ENCODE results near the gene CNN3.

The CNN3 gene

DNA sequence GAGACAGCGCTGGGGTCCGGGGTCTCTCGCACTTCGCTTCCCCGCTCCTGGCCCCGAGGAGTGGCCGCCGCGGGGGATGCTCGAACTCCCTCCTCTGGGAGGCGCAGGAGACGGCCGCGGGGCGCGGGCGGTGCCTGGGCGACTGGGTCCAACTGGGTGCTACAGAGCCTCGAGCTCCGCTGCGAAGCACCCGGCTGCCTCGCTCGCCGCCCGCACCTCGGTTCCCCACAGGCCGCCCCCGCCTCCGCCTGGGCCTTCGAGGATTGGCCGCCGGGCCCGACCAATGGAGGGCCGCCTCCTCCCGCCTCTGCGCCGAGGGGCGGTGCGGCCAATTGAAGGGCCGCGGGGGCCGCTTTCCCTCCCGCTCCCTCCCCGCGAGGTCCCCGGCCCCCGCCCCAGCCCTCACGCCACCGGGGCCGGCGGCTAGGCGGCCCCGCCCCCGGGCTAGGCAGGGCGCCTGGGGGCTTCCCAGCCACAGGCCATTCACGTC lies at the start of gene CNN3:
CNN3 (minus strand) TSS at position 196 of the 490 bp plus-strand sequence. CDS start 216 bp downstream, outside the sequence.
- peak; percentile 74 for DNase-seq

DNA sequence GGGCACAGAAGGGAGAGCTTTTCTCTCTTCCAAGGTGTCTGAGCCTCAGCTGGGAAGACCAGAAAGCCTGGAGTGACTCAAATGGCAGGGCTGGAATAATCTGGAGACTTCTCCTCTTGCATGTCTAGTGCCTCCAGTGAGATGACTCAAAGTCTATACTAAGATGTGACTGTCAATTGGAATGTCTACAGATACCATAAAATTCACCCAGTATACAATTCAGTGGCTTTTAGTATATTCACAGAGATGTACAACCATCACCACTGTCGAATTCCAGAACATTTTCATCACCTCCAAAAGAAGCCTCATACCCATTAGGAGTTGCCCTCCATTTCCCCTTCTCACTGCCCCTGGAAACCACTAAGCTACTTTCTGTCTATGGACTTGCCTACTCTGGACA lies 47.9 kb upstream of the CNN3 start:
- DNase-seq, result no peak

DNA sequence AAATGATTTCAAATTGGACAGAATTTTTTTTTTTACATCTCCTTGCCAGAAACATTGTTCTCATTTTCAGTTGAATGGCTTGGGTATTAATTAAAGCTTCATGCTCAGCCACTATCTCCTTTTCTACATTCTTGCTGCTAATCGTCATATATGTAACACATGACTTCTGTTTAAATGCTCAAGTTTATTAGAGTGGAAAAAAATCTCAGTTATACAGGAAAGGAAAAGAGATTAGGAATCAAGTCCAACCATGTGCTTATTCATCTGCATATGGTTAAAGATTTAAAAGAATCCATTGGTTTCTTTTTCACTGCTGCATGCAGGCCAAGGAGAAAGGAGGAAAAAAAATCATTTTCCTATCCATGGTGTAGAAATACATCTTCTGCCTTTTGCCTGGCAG lies 47.3 kb upstream of the CNN3 start:
- DNase-seq, result no peak

DNA sequence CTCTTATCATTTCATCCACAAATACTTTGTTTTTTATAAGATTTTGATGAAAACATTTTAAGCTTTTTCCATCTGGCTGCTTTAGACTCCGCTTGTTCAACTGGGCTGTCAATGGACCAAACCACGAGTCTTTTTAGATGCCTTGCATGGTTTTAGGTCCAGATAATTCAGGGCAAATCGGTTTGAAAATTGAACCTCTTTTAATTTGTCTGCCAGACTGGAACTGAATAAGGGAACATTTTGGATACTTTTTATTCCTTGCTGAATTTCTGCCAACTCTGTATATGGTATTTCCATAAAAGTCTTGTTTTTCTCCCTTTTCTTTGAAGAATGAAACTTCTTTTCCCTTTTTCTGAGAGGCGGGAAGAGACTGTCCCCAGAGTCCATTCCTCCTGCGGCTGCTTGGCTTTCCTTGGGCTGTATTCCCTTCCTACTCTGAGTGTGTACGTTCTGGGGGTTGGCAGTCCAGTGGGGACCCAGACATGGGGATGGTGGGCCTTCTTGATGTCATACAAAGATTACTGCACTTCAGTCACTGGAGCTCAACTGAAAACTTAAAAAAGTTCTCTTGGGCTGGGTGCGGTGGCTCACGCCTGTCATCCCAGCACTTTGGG lies 46.5 kb upstream of the CNN3 start:
- no peak for DNase-seq

DNA sequence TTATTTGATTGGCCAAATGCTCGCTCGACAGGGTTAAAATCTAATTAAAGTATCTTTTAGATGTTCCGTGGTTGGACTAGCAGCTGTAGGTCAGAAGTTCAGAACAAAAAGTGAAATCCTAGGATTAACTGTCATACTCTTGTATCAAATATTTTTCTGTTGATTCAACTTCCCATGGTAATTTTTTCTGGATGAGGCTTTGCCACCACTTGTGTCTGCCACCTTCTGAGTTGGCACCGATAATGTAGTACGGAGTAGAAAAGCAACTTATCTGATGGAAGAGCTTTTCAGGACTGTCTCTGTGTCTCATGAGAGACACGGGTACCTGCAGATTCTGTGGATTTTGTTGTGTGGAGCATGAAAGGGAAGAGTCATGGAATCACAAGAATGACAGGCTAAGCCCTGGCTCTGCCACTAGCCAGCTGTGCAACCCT lies 44.6 kb upstream of the CNN3 start:
- DNase-seq, result no peak

DNA sequence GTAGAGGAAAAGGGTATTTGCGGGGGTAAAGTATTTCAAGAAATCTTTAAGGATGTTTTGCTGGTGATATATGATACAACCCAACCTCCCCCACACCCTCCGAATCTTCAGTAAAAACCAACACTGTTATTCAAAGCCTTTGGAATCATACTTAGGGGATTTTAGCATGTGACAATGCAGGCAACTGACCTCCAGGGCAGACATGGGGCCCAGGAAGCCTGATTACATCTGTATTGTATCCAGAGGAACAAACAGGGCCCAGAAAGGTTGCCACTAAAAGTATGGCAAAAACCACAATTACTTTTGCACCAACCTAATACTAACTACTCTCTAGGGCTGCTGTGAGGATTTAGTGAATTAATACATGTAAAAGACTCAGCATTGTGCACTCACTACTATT lies 43.9 kb upstream of the CNN3 start:
- DNase-seq, result no peak

DNA sequence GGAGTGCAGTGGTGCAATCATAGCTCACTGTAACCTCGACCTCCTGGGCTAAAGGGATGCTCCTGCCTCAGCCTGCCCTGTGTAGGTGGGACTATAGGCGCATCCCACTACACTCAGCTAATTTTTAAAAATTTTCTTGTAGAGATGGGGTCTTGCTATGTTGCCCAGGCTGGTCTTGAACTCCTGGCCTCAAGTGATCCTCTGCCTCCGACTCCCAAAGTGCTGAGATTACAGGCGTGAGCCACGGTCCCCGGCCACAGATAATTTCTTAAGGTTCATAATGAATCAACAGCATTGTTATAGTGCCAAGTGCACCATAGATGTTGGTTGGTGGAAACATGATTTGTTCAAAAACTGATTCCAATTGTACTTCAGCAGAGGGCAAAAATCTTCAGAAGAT lies 42.2 kb upstream of the CNN3 start:
- DNase-seq, result no peak

DNA sequence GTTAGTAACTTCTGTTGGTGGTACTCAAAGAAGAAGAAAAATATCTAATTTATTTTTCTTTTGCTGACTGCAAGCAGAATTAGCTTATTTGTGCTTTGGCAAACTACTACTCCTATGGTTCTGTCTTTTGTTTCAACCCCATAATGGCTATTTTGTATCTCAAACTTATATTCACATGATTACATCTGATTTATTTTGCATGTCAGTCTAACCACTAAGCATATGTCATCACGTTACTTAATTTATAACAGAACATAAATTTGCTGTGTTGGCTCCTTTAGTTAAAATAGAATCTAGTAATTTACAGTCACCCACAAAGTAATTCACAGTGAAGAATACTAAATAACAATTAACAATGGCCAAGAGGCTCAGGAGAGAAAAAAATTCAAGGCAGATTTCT lies 39.1 kb upstream of the CNN3 start:
- DNase-seq, result no peak

DNA sequence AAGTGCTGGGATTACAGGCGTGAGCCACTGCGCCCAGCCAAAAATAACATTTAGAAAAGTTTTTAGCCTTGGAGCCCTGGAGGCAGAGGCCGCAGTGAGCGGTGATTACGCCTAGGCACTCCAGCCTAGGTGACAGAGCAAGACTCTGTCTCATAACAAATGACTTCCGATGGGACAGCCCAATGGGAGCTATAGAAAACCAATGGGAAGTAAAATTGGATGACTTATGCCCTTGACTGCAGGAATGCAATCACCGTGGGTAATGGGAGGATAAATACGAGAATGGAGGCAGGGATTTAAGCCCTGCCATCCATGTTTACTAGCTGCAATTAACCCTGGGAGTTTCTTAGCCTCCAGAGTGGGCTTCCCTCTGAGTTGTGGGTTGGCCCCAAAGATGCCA lies 37.0 kb upstream of the CNN3 start:
- DNase-seq, result no peak

DNA sequence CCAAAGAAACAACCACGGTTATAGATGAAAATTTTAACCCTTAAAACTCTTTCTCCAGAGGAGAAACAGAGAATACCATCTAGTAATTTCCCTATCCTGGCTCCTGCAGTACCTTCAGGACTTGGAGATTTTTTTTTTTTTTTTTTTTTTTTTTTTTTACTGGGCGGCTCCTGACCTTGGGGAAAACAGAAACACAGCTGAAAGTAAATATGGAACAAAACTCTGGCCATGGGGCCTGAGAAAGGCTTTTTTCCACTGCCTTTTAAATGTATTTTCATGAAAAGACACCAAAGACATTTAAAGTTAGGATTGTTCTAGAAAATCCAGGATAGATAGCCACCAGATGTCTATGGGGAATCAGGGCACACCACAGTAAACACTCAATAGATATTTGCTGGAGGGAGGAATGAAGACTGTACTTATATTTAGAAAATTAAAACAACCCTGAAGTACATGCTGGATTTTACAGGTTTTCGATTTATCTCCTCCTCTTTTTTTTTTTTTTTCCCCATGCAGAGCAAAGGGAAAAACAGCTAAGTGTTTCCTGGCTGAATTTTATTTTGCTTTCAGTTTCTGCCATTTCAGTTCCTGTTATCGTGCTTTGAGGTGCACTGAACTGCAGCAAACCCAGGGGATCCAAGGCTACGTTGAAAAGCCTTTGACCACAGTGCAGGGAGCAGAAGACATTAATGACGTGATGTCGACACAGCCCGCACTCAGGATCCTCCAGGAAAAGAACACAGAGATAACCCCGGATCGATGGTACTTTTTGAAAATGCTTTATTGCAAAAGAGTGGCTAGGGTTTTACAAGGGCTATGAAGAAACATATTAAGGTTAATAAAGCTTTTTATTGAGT lies 35.7 kb upstream of the CNN3 start:
- DNase-seq, result peak; percentile 18

DNA sequence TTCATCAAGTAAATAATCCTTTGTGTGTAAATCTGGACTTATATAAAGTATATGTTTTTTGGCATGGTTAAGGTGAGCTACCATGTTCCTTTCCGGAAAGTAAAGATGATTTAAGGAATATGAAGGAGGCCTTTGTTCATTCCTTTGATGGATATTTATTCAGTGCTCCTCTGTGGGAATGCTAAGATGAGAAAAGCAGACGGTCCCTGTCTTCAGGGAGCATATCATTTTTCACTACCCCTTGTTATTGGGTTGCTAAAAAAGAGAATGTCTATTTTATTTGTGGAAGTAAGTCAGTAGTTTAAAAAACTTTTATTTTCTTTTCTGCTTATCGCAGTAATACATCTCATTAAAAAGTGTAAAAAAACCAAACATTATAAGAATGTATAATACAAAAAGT lies 35.1 kb upstream of the CNN3 start:
- no peak for DNase-seq

DNA sequence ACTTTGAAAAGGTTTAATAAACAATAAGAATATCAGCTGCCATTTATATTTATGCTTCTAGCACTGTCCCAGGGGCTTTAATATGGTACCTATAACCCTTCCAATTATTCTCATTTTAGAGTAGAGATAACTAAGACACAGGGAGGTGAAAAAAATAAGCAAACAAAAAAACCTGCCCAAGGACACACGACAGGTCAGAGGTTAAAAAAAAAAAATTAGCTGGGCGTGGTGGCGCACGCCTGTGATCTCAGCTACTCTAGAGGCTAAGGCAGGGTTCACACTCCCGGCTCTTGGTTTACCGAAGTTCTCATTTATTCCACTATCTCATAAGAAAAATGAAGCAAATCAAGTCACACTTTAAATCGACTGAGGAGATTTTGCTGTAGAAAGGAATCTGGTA lies 34.7 kb upstream of the CNN3 start:
- no peak for DNase-seq

DNA sequence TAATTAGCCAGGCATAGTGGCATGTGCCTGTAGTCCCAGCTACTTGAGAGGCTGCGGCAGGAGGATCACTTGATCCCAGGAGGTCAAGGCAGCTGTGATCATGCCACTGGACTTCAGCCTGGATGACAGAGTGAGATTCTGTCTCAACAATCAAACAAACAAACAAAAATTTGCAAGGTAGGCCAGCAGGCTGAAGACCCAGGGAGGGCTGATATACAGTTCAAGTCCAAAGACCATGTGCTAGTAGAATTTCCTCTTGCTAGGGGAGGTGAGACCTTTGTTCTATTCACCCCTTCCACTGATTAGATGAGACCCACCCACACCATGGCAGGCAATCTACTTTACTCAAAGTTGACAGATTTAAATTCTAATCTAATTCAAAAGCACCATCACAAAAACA lies 31.2 kb upstream of the CNN3 start:
- DNase-seq, result no peak

DNA sequence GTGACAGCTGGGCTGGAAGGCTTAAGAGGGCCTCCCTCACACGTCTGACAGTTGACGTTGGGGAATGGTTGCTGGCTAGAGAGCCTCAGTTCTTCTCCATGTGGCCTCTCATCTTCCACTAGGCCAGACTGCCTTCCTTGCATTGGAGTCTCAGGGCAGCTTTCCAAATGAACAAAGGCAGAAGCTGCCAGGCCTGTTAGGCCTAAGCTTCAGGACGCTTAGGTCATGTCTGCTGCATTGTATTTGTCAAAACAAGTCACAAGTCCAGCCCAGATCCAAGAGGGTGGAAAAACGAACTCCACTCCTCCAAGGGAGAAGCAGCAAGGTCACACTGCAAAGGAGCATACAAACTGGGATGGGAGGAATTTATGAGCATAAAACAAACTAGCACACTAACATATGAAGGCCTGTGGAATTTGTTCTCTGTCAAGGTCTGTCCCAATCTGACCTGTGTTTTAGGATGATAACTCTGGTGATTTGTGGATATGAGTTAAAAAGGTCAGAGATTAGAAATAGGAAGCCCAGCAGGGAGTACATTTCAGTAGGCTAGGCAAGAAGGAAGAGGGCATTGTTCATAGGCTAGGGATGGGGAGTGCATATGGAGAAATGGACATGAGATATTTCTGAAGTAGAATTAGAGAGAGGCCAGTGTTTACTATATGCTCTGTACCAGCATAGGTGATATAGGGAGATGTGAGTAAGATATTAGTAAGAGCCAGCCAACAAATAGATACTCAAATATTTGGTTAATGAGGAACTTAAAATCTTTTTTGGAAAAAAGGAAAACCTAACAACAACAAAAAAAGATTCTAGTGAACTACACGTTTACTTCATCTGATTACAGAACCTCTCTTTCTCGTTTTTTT lies 29.1 kb upstream of the CNN3 start:
- DNase-seq, result no peak

DNA sequence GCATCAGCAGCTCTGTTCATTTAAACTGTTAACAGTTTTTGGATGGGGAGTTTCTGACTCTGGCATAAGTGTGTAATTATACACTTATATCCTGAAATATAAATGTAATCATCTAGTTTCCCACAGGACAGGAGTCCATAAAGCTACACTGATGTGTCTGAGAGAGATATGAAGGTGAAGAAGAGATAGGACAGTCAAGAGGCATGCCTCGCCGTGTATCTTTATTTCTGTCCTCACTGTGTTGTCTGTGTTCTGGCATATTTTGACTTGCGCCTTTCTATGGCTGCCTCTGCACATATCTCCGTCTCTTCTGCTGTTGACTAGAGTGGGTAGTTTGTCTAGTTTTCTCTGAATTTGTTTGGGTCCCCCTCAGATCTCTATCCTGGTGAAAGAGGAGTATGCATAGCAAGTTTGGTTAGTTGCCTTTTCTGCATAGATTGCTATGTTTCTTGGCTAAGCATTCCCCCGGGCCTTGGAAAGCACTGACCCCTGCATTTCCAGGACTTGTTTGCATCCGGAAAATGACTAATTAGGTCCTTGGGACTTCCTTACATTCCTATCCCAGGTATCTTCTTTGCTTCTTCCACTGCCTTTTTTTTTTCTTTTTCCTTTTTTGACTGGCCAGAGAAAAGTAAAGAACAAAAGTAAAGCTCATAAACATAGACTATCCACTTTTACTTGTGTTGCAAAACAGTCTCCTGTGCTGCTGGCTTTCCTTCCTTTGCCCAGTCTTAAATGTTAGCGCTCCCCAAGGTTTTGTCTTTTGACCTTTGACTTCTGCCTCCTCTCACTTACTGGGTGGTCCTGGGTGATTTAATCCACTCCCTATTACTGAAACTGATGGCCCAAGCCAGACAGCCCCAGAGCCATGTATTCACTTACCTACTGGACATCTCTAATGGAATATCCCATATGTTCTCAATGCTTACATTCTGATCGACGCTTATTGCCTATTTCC lies 27.6 kb upstream of the CNN3 start:
- DNase-seq, result no peak

DNA sequence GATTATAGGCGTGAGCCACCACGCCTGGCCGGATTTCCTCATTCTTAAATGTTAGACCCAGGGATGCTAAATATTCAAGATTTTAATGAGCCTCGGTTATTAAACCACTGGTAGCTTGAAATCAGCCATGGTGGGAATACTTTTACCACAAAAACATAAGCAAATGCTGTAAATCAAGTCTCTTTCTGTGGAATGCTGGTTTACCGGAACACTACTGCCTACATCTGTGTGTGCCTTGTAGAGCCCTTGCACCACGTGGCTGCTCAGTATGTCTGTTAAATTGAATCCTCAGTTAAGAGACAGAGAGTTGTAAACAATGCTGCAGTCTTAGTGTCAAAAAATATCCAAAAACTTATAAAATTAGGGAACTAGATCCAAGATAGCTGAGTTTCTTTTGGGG lies 26.8 kb upstream of the CNN3 start:
- no peak for DNase-seq

DNA sequence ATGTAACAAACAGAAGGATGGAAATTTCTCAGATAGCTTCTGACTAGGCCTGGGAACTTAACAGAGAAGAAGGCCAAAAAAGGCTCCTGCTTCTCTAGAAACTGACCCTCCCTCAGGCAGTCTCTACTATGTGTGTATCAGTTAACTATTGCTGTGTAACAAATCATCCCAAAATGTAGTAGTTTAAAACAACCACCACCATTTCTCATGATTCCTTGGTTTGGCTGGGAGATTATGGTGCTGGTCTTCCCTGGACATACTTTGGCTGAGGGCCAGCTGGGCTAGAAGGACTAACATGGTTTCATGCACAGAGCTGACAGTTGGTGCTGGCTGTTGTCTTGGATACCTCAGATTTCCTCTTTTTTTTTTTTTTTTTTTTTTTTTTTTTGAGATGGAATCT lies 26.2 kb upstream of the CNN3 start:
- no peak for DNase-seq

DNA sequence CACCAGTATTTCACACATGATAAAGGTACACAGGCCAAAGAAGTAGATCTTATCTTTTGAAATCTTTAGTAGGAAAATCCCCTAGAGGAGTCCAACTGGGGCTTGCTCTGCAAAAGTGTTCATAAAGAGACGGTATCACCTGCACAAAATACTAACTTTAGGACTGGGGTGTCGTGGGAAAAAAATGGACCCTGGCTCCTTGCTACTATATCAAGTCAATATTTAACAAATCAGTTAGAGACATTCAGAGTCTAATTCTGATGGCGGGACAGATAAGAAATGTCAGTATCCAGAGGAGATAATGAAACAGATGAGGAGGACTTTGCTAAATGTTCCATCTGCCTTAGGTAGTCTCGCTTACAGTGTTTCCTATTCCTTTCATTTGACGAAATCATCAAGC lies 25.6 kb upstream of the CNN3 start:
- no peak for DNase-seq

DNA sequence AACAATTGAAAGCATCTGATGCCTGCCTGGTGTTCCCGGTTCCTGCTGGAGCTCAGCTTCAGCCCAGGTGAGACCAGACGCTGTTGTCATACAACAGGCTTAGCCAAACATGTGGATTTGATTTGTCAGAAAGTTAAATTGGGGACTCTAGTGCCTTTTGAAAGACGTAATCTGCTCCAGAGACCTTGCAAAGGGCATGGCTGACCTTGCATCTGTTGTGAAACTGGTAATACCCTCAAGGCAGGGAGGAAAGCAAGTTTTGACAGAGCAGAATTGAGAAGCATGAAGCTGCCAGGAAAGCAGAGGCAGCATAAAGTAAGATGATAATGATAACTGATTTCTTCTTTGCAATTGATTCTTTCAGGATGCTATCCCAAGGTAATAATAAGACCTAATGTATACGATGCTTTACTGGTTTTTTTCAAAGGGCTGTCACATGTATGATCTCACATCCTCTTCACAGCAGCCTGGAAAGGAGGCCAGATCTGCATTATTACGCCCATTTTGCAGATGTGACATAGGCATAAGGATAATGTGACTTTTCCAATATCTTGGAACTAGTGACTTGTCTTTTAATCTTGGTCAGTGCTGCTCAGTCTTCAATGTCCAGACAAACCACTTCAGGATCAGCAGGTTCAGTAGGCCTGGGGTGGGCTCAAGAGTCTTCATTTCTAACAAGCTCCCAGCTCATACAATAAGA lies 24.7 kb upstream of the CNN3 start:
- no peak for DNase-seq

DNA sequence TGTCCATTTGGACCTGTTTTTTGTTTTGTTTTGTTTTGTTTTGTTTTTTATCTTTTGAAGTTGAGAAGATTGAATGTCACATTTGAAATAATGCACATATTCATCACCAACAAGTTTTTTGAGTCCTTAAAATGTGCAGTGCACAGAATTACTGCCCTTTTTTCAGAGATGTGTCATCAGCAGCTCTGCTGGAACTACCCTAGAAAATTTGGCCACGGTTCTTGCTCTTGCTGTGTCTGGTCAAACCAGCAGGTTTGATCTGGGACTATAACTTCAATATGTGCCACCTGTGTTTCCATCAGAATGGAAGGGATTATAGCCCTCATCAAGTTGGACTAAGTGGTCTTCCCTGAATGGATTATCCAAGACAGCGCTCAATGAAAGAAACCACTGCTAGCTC lies 24.1 kb upstream of the CNN3 start:
- no peak for DNase-seq

All from activated T-cell treated with anti-CD3 and anti-CD28 coated beads, Interleukin-2, amount 50 U/mL, for 1 hour (primary cell).